Thymus (tissue), 11 donors: ENCODE data around the gene POLR2A. TPM values are rescaled to one million over a fixed set of nuclear protein-coding genes. Genes with fewer than 3 reads are reported as not detected.
"Not testable (repeated sequence)": the region's sequence is repeated elsewhere in the genome, so short reads cannot be mapped to it uniquely, and the experiment has no call there.

Source experiments
- DNase-seq, 9 donors: peaks; one replicate each; pipeline ENCODE4 v3.0.0-alpha.2; 2013; ENCODE audit warnings: low spot score in 9 of 9, low read depth in 6 of 9, missing footprints in 1 of 9
- H3K27ac ChIP-seq, 2 donors: one replicate each; pipeline ENCODE4 v1.5.1; 2013; ENCODE audit warnings: control low read depth in 1 of 2, low read depth in 1 of 2, low read length in 1 of 2, mild to moderate bottlenecking in 1 of 2, moderate library complexity in 1 of 2
- H3K27me3 ChIP-seq, 2 donors: one replicate each; pipeline ENCODE4 v1.5.1; 2013; ENCODE audit warnings: low read length in 1 of 2; ENCODE audit not compliant: control insufficient read depth in 2 of 2, insufficient read depth in 1 of 2
- H3K36me3 ChIP-seq, 2 donors: one replicate each; pipeline ENCODE4 v1.5.1; 2013; ENCODE audit warnings: low read length in 1 of 2, mild to moderate bottlenecking in 1 of 2, moderate library complexity in 1 of 2; ENCODE audit not compliant: control insufficient read depth in 2 of 2, insufficient read depth in 2 of 2
- H3K4me1 ChIP-seq, 2 donors: one replicate each; pipeline ENCODE4 v1.5.1; 2013; ENCODE audit warnings: low read length in 2 of 2; ENCODE audit not compliant: control insufficient read depth in 2 of 2, insufficient read depth in 2 of 2
- H3K4me3 ChIP-seq, 2 donors: one replicate each; pipeline ENCODE4 v1.5.1; 2013; ENCODE audit warnings: low read length in 2 of 2, control low read depth in 1 of 2, mild to moderate bottlenecking in 1 of 2
- H3K9me3 ChIP-seq, 2 donors: one replicate each; pipeline ENCODE4 v1.5.1; 2013; ENCODE audit warnings: low read length in 1 of 2, mild to moderate bottlenecking in 1 of 2; ENCODE audit not compliant: control insufficient read depth in 2 of 2, insufficient read depth in 1 of 2
- WGBS: extraction: QIAGEN DNeasy Blood & Tissue Kit; methylation state at CpG from one replicate; pipeline ENCODE4 v1.1.7; 2013; 5-methylcytosine and 5-hydroxymethylcytosine counted together
- polyA plus RNA-seq: library from polyadenylated mRNA; stranded (reverse); fragments of 200-250 nt; gene quantifications from one replicate; pipeline ENCODE4 v1.2.3, GENCODE V29; 2013
- total RNA-seq: library from RNA; stranded (reverse); fragments of 120-200 nt; gene quantifications from one replicate; pipeline ENCODE4 v1.2.4, GENCODE V29; 2013
- donor health status: healthy.

The POLR2A gene
- total and polyA plus RNA-seq, 2 donors = 23.5 to 33.5 TPM

GRCh38 chr17:7476494-7476893, 7.7 kb upstream of the POLR2A start:
- H3K4me1 ChIP-seq = peaks cover 23 to 51% of the 10 kb centered on the region in 2 donors
- no peak overlapping the region for H3K4me3 ChIP-seq

GRCh38 chr17:7476951-7477350, 7.2 kb upstream of the POLR2A start:
- H3K4me1 ChIP-seq = peaks cover 23 to 52% of the 10 kb centered on the region in 2 donors
- DNase-seq = no peak
- no peaks in the 10 kb centered on the region for H3K27me3 ChIP-seq
- peaks cover 3 to 6% of the 10 kb centered on the region in 2 donors for H3K36me3 ChIP-seq
- peak overlapping the region; percentile 36 to 88 for H3K27ac ChIP-seq
- H3K4me3 ChIP-seq = peak overlapping the region in 1 of 2 donors; percentile 69
- 96% methylated on average over 5 of the region's 5 CpGs for WGBS
- H3K9me3 ChIP-seq = no peaks in the 10 kb centered on the region

More at GRCh38 chr17:7476494-7476893, 7.7 kb upstream of the POLR2A start:
- Histone ChIP-seq H3K36me3 (peaks cover 3 to 6% of the 10 kb centered on the region in 2 donors), H3K9me3 (no peaks in the 10 kb centered on the region), H3K27me3 (no peaks in the 10 kb centered on the region), H3K27ac (peak overlapping the region; percentile 64 to 88)
- peak in 1 of 9 donors; percentile 13 for DNase-seq
- WGBS = 74% methylated on average over 3 of the region's 3 CpGs

GRCh38 chr17:7477392-7478275, 6.5 kb upstream of the POLR2A start:
- Histone ChIP-seq H3K9me3 (no peaks in the 10 kb centered on the region), H3K27ac (peak overlapping the region; percentile 88 to 98), H3K27me3 (no peaks in the 10 kb centered on the region), H3K36me3 (peaks cover 3 to 6% of the 10 kb centered on the region in 2 donors), H3K4me3 (peak overlapping the region; percentile 69 to 97), H3K4me1 (peaks cover 23 to 55% of the 10 kb centered on the region in 2 donors)
- 58% methylated on average over 26 of the region's 26 CpGs for WGBS
- peak in 3 of 9 donors; percentile 44 to 65 (median 48) for DNase-seq

GRCh38 chr17:7478276-7479212, 5.6 kb upstream of the POLR2A start:
- Histone ChIP-seq H3K9me3 (no peaks in the 10 kb centered on the region), H3K36me3 (peaks cover 3 to 6% of the 10 kb centered on the region in 2 donors), H3K27me3 (no peaks in the 10 kb centered on the region), H3K4me1 (peaks cover 23 to 62% of the 10 kb centered on the region in 2 donors), H3K4me3 (peak overlapping the region; percentile 69 to 97), H3K27ac (peak overlapping the region; percentile 88 to 98)
- 32% methylated on average over 40 of the region's 40 CpGs for WGBS
- DNase-seq = peak in 4 of 9 donors; percentile 53 to 78 (median 62)

- Histone ChIP-seq H3K27ac (peak within 1 kb of the TSS; percentile 91 to 98), H3K27me3 (no peaks in the 10 kb centered on the region), H3K36me3 (peaks cover 0 to 2% of the 10 kb centered on the region in 2 donors), H3K4me1 (peaks cover 23 to 62% of the 10 kb centered on the region in 2 donors), H3K9me3 (no peaks in the 10 kb centered on the region), H3K4me3 (peak within 1 kb of the TSS; percentile 69 to 97)
- 1% methylated on average over 92 of the region's 92 CpGs for whole genome bisulfite sequencing
- peak in 4 of 9 donors; percentile 54 to 82 (median 62) for DNase-seq
Measured at GRCh38 chr17:7479213-7480088, 4.7 kb upstream of the POLR2A start, which contains the start of gene ZBTB4. ZBTB4 (minus strand) TSS chr17:7479631; CDS start chr17:7466801, 12,830 bp downstream.

- Histone ChIP-seq H3K4me3 (peak overlapping the region; percentile 54 to 97), H3K36me3 (no peaks in the 10 kb centered on the region), H3K4me1 (peaks cover 23 to 62% of the 10 kb centered on the region in 2 donors), H3K27me3 (no peaks in the 10 kb centered on the region), H3K27ac (peak overlapping the region; percentile 91 to 98), H3K9me3 (no peaks in the 10 kb centered on the region)
- 30% methylated on average over 8 of the region's 8 CpGs for WGBS
- DNase-seq = no peak
Measured at GRCh38 chr17:7480089-7480384, 4.1 kb upstream of the POLR2A start.

GRCh38 chr17:7481275-7481674, 2.9 kb upstream of the POLR2A start, which contains the start of gene SLC35G6:
SLC35G6 (plus strand) TSS chr17:7481446; CDS start chr17:7481517, 71 bp downstream.
- not testable (repeated sequence) for DNase-seq, H3K9me3 ChIP-seq, H3K36me3 ChIP-seq, H3K27me3 ChIP-seq, H3K4me3 ChIP-seq
- Histone ChIP-seq H3K4me1 (peaks cover 26 to 66% of the 10 kb centered on the region in 2 donors), H3K27ac (peak within 1 kb of the TSS; percentile 91 to 98)
- over 99% methylated on average over 4 of the region's 4 CpGs for WGBS
